GM12878 (cell line): Measurements from ENCODE around the gene GLI2.

Experiments used
- BCL11A ChIP-seq: IDR thresholded peaks from 2 replicates; pipeline ENCODE4 v1.6.1; 2011; ENCODE audit warnings: low read depth, low read length
- BHLHE40 ChIP-seq, 2 experiments: fragments of 450-650 bp in 1 of 2; IDR thresholded peaks; 2 replicates each; pipeline ENCODE4 v1.6.1; 2011 to 2017; ENCODE audit warnings: low read depth in 2 of 2, borderline replicate concordance in 1 of 2, improper control_type of control experiment in 1 of 2, low read length in 1 of 2, mild to moderate bottlenecking in 1 of 2
- CBX5 ChIP-seq: sonication (generic); IDR thresholded peaks from 2 replicates; pipeline ENCODE4 v1.6.1; 2016; ENCODE audit warnings: low read depth, moderate library complexity, mild to moderate bottlenecking, inconsistent platforms
- CHD1 ChIP-seq: IDR thresholded peaks from 2 replicates; pipeline ENCODE4 v1.6.1; 2012; ENCODE audit warnings: low read depth, low read length, improper control_type of control experiment
- CTCF ChIP-seq, 3 experiments: IDR thresholded peaks in 2 of 3; conservative IDR thresholded peaks in 1 of 3; 2 replicates each; pipeline ENCODE4 v1.5.1; 2011; ENCODE audit warnings: low read depth in 3 of 3, low read length in 3 of 3, mild to moderate bottlenecking in 3 of 3, control low read depth in 2 of 3, moderate library complexity in 2 of 3, inconsistent platforms in 1 of 3, mixed read lengths in 1 of 3; ENCODE audit not compliant: control insufficient read depth in 2 of 3, insufficient read depth in 1 of 3; ENCODE audit errors: extremely low read depth in 1 of 3
- CUX1 ChIP-seq: IDR thresholded peaks from 2 replicates; pipeline ENCODE4 v1.6.1; 2012; ENCODE audit warnings: improper control_type of control experiment, low read depth, low read length; ENCODE audit not compliant: insufficient replicate concordance
- MYC ChIP-seq: IDR thresholded peaks from 2 replicates; pipeline ENCODE4 v1.6.1; 2011; ENCODE audit warnings: mild to moderate bottlenecking, low read length, moderate library complexity, inconsistent platforms; ENCODE audit not compliant: insufficient read depth, insufficient replicate concordance, insufficient read length, severe bottlenecking
- REST ChIP-seq: IDR thresholded peaks from 2 replicates; pipeline ENCODE4 v1.6.1; 2012; ENCODE audit warnings: mild to moderate bottlenecking, low read depth, low read length
- ZNF274 ChIP-seq: IDR thresholded peaks from one replicate; pipeline ENCODE4 v1.8.0; 2011; ENCODE audit not compliant: insufficient read length, insufficient read depth
- ZSCAN29 ChIP-seq: fragments of 450-650 bp; IDR thresholded peaks from 2 replicates; pipeline ENCODE4 v1.6.1; 2017; ENCODE audit warnings: mild to moderate bottlenecking, moderate library complexity

GRCh38 chr2:120748741-120749140 lies 13.1 kb downstream of the GLI2 start:
- TF ChIP-seq BHLHE40 (IDR thresholded peaks at IDR 0.05; ENCODE audit: borderline replicate concordance in 1 of 2, low read depth in 2 of 2, low read length in 1 of 2) (no peak), CBX5 (no peak), BCL11A (no peak), MYC (no peak), CHD1 (no peak), ZNF274 (no peak), CTCF (IDR thresholded peaks at IDR 0.05 in 2 of 3, conservative IDR thresholded peaks at IDR 0.05 in 1 of 3; ENCODE audit: control insufficient read depth in 2 of 3, extremely low read depth in 1 of 3, insufficient read depth in 1 of 3, low read depth in 3 of 3, low read length in 3 of 3) (no peak), CUX1 (no peak), REST (no peak), ZSCAN29 (no peak)
